NT2/D1 (cell line): ENCODE results near the gene PLG.
"Not testable (repeated sequence)": the region's sequence is repeated elsewhere in the genome, so short reads cannot be mapped to it uniquely, and the experiment has no call there.

Source experiments
- DNase-seq: peaks from one replicate; pipeline ENCODE4 v3.0.0-alpha.2; 2011; ENCODE audit warnings: low read depth, low spot score
- H3K27me3 ChIP-seq: 2 replicates; pipeline ENCODE4 v1.6.0; 2011; ENCODE audit warnings: mild to moderate bottlenecking; ENCODE audit not compliant: insufficient read length, insufficient read depth
- H3K36me3 ChIP-seq: 2 replicates; pipeline ENCODE4 v1.6.1; 2011; ENCODE audit warnings: mild to moderate bottlenecking, low read length, mixed read lengths; ENCODE audit not compliant: insufficient read depth, insufficient read length
- H3K4me1 ChIP-seq: 2 replicates; pipeline ENCODE4 v1.5.1; 2011; ENCODE audit not compliant: insufficient read depth, insufficient read length
- H3K4me3 ChIP-seq: 2 replicates; pipeline ENCODE4 v1.5.1; 2011; ENCODE audit warnings: low read depth; ENCODE audit not compliant: insufficient read length
- H3K9ac ChIP-seq: 2 replicates; pipeline ENCODE4 v1.6.0; 2011; ENCODE audit warnings: low read depth; ENCODE audit not compliant: insufficient read length
- H3K9me3 ChIP-seq: 2 replicates; pipeline ENCODE4 v1.5.1; 2011; ENCODE audit warnings: mild to moderate bottlenecking, low read length; ENCODE audit not compliant: insufficient read depth
- SUZ12 ChIP-seq: IDR thresholded peaks from 2 replicates; pipeline ENCODE4 v1.6.1; 2011; ENCODE audit not compliant: insufficient read length, insufficient read depth; ENCODE audit errors: extremely low read depth
- YY1 ChIP-seq: IDR thresholded peaks from 2 replicates; pipeline ENCODE4 v1.6.1; 2011; ENCODE audit not compliant: insufficient read length, insufficient read depth
- ZNF274 ChIP-seq: IDR thresholded peaks from 2 replicates; pipeline ENCODE4 v1.6.1; 2011; ENCODE audit warnings: mild to moderate bottlenecking, low read depth, low read length

Gene PLG

GRCh38 chr6:160742090-160742489 lies 40.0 kb downstream of the PLG start:
- no peak for DNase-seq
- Histone ChIP-seq H3K27me3 (no peaks in the 10 kb centered on the region), H3K36me3 (no peaks in the 10 kb centered on the region), H3K9me3 (no peaks in the 10 kb centered on the region), H3K4me1 (no peaks in the 10 kb centered on the region), H3K9ac (no peak overlapping the region), H3K4me3 (no peak overlapping the region)
- no peak for TF ChIP-seq YY1
- TF ChIP-seq SUZ12: no peak
- TF ChIP-seq ZNF274: no peak

DNA sequence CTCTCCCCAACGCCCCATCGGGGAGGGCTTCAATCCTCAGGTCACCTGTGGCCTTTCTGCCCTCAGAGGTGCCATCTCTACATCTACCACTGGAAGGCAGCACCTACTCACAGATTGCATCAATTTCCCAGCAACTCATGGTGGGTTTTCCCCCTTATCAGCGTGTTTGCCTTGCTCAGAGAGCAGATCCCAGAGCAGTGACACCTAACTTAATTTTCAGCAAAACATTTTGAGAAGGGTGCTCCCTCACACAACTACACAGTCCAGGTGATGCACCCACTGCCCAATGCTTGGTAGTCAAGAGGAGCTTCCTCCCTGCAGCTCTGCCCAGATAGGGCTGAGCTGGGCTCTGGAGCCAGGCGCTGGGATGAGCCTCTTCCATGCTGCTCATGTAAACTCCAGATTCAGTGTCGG lies 48.2 kb downstream of the PLG start:
- no peaks in the 10 kb centered on the region for H3K9me3 ChIP-seq
- TF ChIP-seq YY1: no peak
- TF ChIP-seq SUZ12: no peak
- no peak for TF ChIP-seq ZNF274
- no peak overlapping the region for H3K4me3 ChIP-seq
- no peaks in the 10 kb centered on the region for H3K4me1 ChIP-seq
- H3K27me3 ChIP-seq: no peaks in the 10 kb centered on the region
- peak; percentile 23 for DNase-seq
- no peak overlapping the region for H3K9ac ChIP-seq
- no peaks in the 10 kb centered on the region for H3K36me3 ChIP-seq

GRCh38 chr6:160753211-160753610 lies 51.2 kb downstream of the PLG start:
- not testable (repeated sequence) for H3K9ac ChIP-seq, H3K27me3 ChIP-seq, H3K4me1 ChIP-seq, H3K36me3 ChIP-seq, DNase-seq, H3K9me3 ChIP-seq, H3K4me3 ChIP-seq

GRCh38 chr6:160755165-160755564 lies 53.1 kb downstream of the PLG start:
- Histone ChIP-seq H3K36me3 (no peaks in the 10 kb centered on the region), H3K4me1 (no peaks in the 10 kb centered on the region), H3K9me3 (no peaks in the 10 kb centered on the region), H3K27me3 (no peaks in the 10 kb centered on the region), H3K4me3 (no peak overlapping the region), H3K9ac (no peak overlapping the region)
- no peak for TF ChIP-seq ZNF274
- TF ChIP-seq YY1: no peak
- no peak for TF ChIP-seq SUZ12
- DNase-seq: no peak

- no peak overlapping the region for H3K4me3 ChIP-seq
- no peaks in the 10 kb centered on the region for H3K9me3 ChIP-seq
- no peak overlapping the region for H3K9ac ChIP-seq
- no peak for DNase-seq
- no peak for TF ChIP-seq SUZ12
- TF ChIP-seq YY1: no peak
- TF ChIP-seq ZNF274: no peak
- H3K4me1 ChIP-seq: no peaks in the 10 kb centered on the region
- H3K27me3 ChIP-seq: no peaks in the 10 kb centered on the region
- no peaks in the 10 kb centered on the region for H3K36me3 ChIP-seq
These were observed 54.0 kb downstream of the PLG start for GRCh38 chr6:160756021-160756420.

- no peaks in the 10 kb centered on the region for H3K27me3 ChIP-seq
- H3K4me1 ChIP-seq: no peaks in the 10 kb centered on the region
- no peak for TF ChIP-seq ZNF274
- no peak for TF ChIP-seq YY1
- no peak for TF ChIP-seq SUZ12
- no peak overlapping the region for H3K4me3 ChIP-seq
- H3K9me3 ChIP-seq: no peaks in the 10 kb centered on the region; the same call in 1 of the 2 replicates
- no peaks in the 10 kb centered on the region for H3K36me3 ChIP-seq
- H3K9ac ChIP-seq: no peak overlapping the region
- DNase-seq: no peak
These were observed 54.8 kb downstream of the PLG start for GRCh38 chr6:160756871-160757270.

DNA sequence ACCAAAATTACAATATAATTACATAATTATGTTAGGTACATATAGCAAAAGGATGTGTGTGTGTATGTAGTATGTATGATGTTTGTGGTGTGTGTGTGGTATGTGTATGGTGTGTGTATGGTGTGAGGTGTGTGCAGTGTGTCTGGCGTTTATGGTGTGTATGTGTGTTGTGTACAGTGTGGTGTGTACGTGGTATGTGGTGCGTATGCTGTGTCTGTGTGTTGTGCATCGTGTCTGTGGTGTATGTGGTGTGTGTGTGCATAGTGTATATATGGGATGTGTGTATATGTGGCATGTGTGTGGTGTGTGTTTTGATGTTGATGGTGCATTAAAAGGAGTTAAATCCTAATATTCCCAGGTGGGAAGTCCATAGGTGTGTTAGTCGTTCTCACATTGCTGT lies 62.8 kb downstream of the PLG start:
- TF ChIP-seq SUZ12 (no peak), ZNF274 (no peak), YY1 (no peak)
- no peak overlapping the region for H3K4me3 ChIP-seq
- peaks cover 9% of the 10 kb centered on the region; the same call in 1 of the 2 replicates for H3K9me3 ChIP-seq
- H3K27me3 ChIP-seq: peaks cover 8% of the 10 kb centered on the region
- no peak for DNase-seq
- H3K4me1 ChIP-seq: no peaks in the 10 kb centered on the region
- H3K9ac ChIP-seq: no peak overlapping the region
- H3K36me3 ChIP-seq: no peaks in the 10 kb centered on the region

- no peaks in the 10 kb centered on the region for H3K4me1 ChIP-seq
- no peak overlapping the region for H3K9ac ChIP-seq
- H3K4me3 ChIP-seq: no peak overlapping the region
- no peak for DNase-seq
- H3K36me3 ChIP-seq: no peaks in the 10 kb centered on the region
- TF ChIP-seq YY1: no peak
- TF ChIP-seq ZNF274: no peak
- no peak for TF ChIP-seq SUZ12
- H3K9me3 ChIP-seq: peaks cover 9% of the 10 kb centered on the region; the same call in 1 of the 2 replicates
- H3K27me3 ChIP-seq: peaks cover 8% of the 10 kb centered on the region
These were observed 63.4 kb downstream of the PLG start for GRCh38 chr6:160765412-160765811.
